Ascending aorta (tissue), 2 donors: ENCODE data around the gene KIRREL2. TPM values are rescaled to one million over a fixed set of nuclear protein-coding genes. Genes with fewer than 3 reads are reported as not detected.

Source experiments
- DNase-seq, 2 donors: peaks; one replicate each; pipeline ENCODE4 v3.0.0-alpha.2; 2019; ENCODE audit warnings: low spot score in 2 of 2
- H3K27ac ChIP-seq, 2 donors: fragments of 200-600 bp; sonication (generic); one replicate each; pipeline ENCODE4 v1.5.1; 2016 to 2017; ENCODE audit warnings: mild to moderate bottlenecking in 1 of 2
- H3K27me3 ChIP-seq: fragments of 200-600 bp; sonication (generic); one replicate; pipeline ENCODE4 v1.5.1; 2017
- H3K36me3 ChIP-seq, 2 donors: fragments of 200-600 bp; sonication (generic); one replicate each; pipeline ENCODE4 v1.5.1; 2016
- H3K4me1 ChIP-seq, 2 donors: fragments of 200-600 bp; sonication (generic); one replicate each; pipeline ENCODE4 v1.5.1; 2016 to 2017; ENCODE audit warnings: mild to moderate bottlenecking in 1 of 2
- H3K4me3 ChIP-seq, 2 donors: fragments of 200-600 bp; sonication (generic); one replicate each; pipeline ENCODE4 v1.5.1; 2016 to 2017; ENCODE audit warnings: mild to moderate bottlenecking in 1 of 2
- H3K9me3 ChIP-seq, 2 donors: fragments of 200-600 bp; sonication (generic); one replicate each; pipeline ENCODE4 v1.5.1; 2016
- intact Hi-C: fragments of 100-400 bp; cut with DNase I; formaldehyde crosslinking; loops from one replicate; pipeline ENCODE4 v1.15.1; 2023
- total RNA-seq: library from RNA; depleted of rRNA; stranded (reverse); fragments of >200 nt; gene quantifications from one replicate; pipeline ENCODE4 v1.1.0, GENCODE V29; 2016
- TF ChIP-seq, protein P1 (sequence below), 3 experiments: fragments of 200-600 bp in 2 of 3; fragments of 450-650 bp in 1 of 3; sonication (generic) in 2 of 3; IDR thresholded peaks; one replicate each; pipeline ENCODE4 v1.5.1; 2016 to 2019; ENCODE audit warnings: antibody characterized with exemption in 3 of 3, mild to moderate bottlenecking in 1 of 3, moderate library complexity in 1 of 3

Gene KIRREL2
- total RNA-seq, 1 donor from 2014 or later = not detected

DNA sequence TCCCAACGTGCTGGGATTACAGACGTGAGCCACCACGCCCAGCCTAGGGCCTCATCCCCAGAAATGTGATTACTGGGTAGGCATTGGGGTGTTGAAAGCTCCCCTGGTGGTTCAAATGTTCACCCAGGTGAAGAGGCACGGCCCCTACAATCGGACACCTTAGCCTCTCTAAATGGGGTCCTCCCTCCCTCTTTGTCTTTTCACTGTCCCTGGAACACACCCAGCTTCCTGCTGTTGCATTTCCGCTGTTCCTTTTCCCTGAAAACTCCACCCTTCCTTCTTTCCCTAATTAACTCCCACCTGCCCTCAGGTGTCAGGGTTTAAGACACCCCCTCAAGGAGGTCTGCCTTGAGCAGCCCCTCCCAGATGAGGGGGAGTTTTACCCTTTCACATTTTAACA lies 40.4 kb upstream of the KIRREL2 start:
- Histone ChIP-seq H3K9me3 (no peaks in the 10 kb centered on the region), H3K27ac (no peak overlapping the region), H3K4me1 (no peaks in the 10 kb centered on the region), H3K36me3 (no peaks in the 10 kb centered on the region), H3K4me3 (no peak overlapping the region), H3K27me3 (no peaks in the 10 kb centered on the region)
- intact Hi-C loops = no loop called here
- DNase-seq = no peak
- TF ChIP-seq, protein P1, sequence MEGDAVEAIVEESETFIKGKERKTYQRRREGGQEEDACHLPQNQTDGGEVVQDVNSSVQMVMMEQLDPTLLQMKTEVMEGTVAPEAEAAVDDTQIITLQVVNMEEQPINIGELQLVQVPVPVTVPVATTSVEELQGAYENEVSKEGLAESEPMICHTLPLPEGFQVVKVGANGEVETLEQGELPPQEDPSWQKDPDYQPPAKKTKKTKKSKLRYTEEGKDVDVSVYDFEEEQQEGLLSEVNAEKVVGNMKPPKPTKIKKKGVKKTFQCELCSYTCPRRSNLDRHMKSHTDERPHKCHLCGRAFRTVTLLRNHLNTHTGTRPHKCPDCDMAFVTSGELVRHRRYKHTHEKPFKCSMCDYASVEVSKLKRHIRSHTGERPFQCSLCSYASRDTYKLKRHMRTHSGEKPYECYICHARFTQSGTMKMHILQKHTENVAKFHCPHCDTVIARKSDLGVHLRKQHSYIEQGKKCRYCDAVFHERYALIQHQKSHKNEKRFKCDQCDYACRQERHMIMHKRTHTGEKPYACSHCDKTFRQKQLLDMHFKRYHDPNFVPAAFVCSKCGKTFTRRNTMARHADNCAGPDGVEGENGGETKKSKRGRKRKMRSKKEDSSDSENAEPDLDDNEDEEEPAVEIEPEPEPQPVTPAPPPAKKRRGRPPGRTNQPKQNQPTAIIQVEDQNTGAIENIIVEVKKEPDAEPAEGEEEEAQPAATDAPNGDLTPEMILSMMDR (IDR thresholded peaks at IDR 0.05) = no peak

DNA sequence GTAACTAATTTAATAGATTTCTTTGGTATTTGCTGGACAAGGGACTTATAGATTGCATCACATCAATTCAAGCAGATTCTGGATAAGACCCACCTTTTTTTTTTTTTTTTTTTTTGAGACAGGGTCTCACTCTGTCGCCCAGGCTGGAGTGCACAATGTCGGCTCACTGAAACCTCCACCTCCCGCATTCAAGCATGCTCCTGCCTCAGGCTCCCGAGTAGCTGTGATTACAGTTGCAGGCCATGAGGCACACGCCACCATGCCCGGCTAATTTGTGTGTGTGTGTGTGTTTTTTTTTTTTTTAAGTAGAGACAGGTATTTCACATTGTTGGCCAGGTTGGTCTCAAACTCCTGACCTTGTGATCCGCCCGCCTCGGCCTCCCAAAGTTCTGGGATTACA lies 39.9 kb upstream of the KIRREL2 start:
- H3K4me1 ChIP-seq = no peaks in the 10 kb centered on the region
- no peaks in the 10 kb centered on the region for H3K27me3 ChIP-seq
- no peak overlapping the region for H3K27ac ChIP-seq
- no peaks in the 10 kb centered on the region for H3K9me3 ChIP-seq
- TF ChIP-seq, protein P1 (IDR thresholded peaks at IDR 0.05) = no peak
- DNase-seq = no peak
- H3K36me3 ChIP-seq = no peaks in the 10 kb centered on the region
- no peak overlapping the region for H3K4me3 ChIP-seq
- intact Hi-C loops = no loop called here

DNA sequence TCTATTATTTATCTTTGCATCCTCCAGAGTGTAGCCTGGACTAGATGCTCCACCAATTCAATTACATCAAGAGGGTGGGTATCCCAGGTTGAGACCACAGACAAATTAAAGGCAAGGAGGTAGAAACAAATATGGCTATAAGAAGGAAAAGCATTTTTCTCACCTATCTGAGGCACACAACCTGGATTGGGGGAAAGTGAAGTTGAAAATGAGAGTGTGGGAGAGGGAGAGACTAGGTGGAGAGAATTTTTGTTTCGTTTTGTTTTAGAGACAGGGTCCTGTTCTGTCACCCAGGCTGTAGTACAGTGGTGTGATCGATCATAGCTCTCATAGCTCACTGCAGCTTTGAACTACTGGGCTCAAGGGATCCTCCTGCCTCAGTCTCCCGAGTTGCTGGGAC lies 38.3 kb upstream of the KIRREL2 start:
- no peaks in the 10 kb centered on the region for H3K4me1 ChIP-seq
- intact Hi-C loops = no loop called here
- no peak for DNase-seq

DNA sequence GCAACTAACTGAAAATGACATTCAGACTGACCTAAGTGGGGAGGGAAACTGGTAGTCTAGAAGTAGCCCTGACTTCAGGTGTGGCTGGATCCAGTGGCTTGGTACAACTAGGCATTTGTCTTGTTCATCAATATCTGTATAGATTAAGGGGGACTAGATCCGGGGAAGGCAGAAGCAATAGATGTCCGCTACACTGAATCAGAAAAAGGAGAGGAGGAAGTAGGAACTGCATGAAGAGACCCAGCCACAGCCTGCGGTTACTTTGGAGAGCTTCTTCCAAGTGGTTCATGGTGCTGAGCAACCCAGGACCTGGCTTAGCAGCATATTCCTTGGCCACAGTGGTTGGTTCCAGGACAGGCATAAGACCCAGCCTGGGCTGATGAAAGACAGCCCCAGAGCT lies 34.1 kb upstream of the KIRREL2 start:
- TF ChIP-seq, protein P1 (IDR thresholded peaks at IDR 0.05) = no peak
- Histone ChIP-seq H3K36me3 (no peaks in the 10 kb centered on the region), H3K4me1 (no peaks in the 10 kb centered on the region), H3K27ac (no peak overlapping the region), H3K27me3 (no peaks in the 10 kb centered on the region), H3K4me3 (no peak overlapping the region), H3K9me3 (no peaks in the 10 kb centered on the region)
- no peak for DNase-seq
- intact Hi-C loops = no loop called here

More for the DNA sequence above, 38.3 kb upstream of the KIRREL2 start:
- Histone ChIP-seq H3K9me3 (no peaks in the 10 kb centered on the region), H3K27ac (no peak overlapping the region), H3K4me3 (no peak overlapping the region), H3K27me3 (no peaks in the 10 kb centered on the region), H3K36me3 (no peaks in the 10 kb centered on the region)
- TF ChIP-seq, protein P1 (IDR thresholded peaks at IDR 0.05) = no peak

DNA sequence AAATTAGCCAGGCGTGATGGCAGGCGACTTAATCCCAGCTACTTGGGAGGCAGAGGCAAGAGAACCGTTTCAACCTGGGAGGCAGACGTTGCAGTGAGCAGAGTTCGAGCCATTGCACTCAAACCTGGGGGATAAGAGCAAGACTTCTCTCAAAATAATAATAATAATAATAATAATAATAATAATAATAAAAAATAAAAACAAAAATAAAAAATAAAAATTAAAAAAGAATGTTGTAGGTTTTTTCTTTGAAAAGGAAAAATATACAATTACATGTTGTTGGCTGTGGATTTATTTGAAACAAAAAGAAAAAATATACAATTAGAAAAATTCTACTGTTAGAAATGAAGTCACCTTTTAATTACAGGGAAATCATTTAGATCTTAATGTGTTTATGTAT lies 32.6 kb upstream of the KIRREL2 start:
- no peaks in the 10 kb centered on the region for H3K4me1 ChIP-seq
- no peak overlapping the region for H3K4me3 ChIP-seq
- TF ChIP-seq, protein P1 (IDR thresholded peaks at IDR 0.05) = no peak
- intact Hi-C loops = no loop called here
- H3K9me3 ChIP-seq = no peaks in the 10 kb centered on the region
- no peaks in the 10 kb centered on the region for H3K27me3 ChIP-seq
- H3K27ac ChIP-seq = no peak overlapping the region
- DNase-seq = no peak
- no peaks in the 10 kb centered on the region for H3K36me3 ChIP-seq

DNA sequence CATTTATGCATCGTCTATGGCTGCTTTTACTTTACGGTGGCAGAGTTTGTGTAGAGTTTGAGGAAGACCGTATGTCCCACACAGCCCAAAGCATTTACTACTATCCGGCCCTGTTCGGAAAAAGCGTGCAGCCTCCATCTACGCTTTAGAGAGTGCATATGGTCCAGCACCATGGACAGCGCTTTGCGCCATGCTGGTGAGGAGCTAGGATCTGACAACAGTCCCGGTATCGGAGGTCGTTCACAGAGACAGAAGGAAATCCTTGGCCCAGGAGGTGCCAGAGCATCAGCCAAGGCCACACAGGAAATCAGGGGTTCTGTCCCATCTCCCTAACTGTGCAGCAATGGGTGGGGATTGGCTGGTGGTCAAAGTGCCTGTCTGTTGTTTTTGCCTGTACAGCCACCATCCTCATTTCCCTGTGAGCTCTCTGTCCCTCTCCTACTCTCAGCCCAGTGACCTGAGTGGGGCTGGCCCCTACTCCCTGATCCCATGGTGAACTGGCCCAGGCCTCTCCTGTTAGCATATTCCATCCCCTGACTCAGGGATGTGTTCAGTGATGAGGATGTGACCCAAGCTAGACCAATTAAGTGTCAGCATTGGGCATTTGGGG lies 27.9 kb upstream of the KIRREL2 start:
- no peaks in the 10 kb centered on the region for H3K36me3 ChIP-seq
- no peaks in the 10 kb centered on the region for H3K4me1 ChIP-seq
- no peaks in the 10 kb centered on the region for H3K9me3 ChIP-seq
- no peak overlapping the region for H3K4me3 ChIP-seq
- intact Hi-C loops = no loop called here
- H3K27ac ChIP-seq = no peak overlapping the region
- H3K27me3 ChIP-seq = no peaks in the 10 kb centered on the region
- TF ChIP-seq, protein P1 (IDR thresholded peaks at IDR 0.05) = no peak
- no peak for DNase-seq
